Muscle layer of duodenum (tissue), 2 donors: ENCODE results near the gene ELMO1.

ENCODE experiments used
- H3K27ac ChIP-seq: one replicate; pipeline ENCODE4 v1.7.0; 2013; ENCODE audit warnings: mild to moderate bottlenecking, low read length
- H3K27me3 ChIP-seq: one replicate; pipeline ENCODE4 v1.7.0; 2013; ENCODE audit warnings: low read depth, mild to moderate bottlenecking, control low read depth, low read length
- H3K36me3 ChIP-seq, 2 donors: one replicate each; pipeline ENCODE4 v1.7.0; 2013; ENCODE audit warnings: low read length in 2 of 2, control low read depth in 1 of 2, mild to moderate bottlenecking in 1 of 2; ENCODE audit not compliant: insufficient read depth in 2 of 2, control insufficient read depth in 1 of 2
- H3K4me1 ChIP-seq, 2 donors: one replicate each; pipeline ENCODE4 v1.7.0; 2013; ENCODE audit warnings: low read length in 2 of 2, mild to moderate bottlenecking in 2 of 2, control low read depth in 1 of 2, moderate library complexity in 1 of 2; ENCODE audit not compliant: insufficient read depth in 2 of 2, control insufficient read depth in 1 of 2
- H3K4me3 ChIP-seq, 2 donors: one replicate each; pipeline ENCODE4 v1.7.0; 2013; ENCODE audit warnings: low read length in 2 of 2, low read depth in 1 of 2, mild to moderate bottlenecking in 1 of 2
- H3K9me3 ChIP-seq, 2 donors: one replicate each; pipeline ENCODE4 v1.7.0; 2013; ENCODE audit warnings: low read length in 2 of 2, control low read depth in 1 of 2, mild to moderate bottlenecking in 1 of 2; ENCODE audit not compliant: control insufficient read depth in 1 of 2
- donor health status: healthy.

ELMO1 gene

DNA sequence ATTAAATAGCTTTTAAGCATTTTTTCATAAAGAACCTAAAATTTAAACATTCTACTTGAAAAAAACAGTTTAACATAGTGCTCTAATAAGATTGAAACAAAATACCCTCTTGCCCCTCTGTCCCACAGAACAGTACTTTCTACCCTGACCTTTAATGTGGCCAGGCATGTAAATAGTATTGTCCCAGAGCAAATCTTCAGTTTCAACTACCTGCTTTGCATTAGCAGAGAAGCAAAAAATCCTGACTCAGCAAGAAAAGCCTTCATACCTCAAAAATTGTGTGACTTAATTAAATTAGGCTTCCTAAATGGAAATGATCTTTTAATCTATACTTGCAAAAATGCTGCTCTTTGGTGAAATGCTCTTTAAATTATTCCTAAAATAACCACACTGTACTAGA, 487.0 kb downstream of the ELMO1 start:
- Histone ChIP-seq H3K9me3 (no peaks in the 10 kb centered on the region), H3K27me3 (no peaks in the 10 kb centered on the region), H3K4me3 (no peak overlapping the region), H3K4me1 (peaks cover 0 to 9% of the 10 kb centered on the region in 2 donors), H3K27ac (no peak overlapping the region), H3K36me3 (no peaks in the 10 kb centered on the region)

DNA sequence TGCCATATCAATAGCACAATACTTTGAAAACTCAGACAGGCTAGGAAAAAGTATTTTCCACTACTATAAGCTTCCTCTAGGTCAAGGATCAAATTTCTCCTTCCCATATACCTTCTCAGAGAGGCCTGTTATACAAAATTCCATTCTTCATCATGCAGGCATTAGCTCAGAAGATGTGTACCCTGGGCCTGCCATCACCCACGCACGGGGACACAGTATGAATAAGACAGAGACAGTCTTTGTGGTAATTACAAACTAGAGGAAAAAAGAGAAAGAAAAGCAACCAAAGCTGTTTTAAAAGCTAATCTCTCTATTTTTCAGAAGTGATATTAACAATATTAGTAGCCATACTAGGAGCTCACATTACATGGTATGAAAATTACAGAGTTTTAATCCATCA, 487.6 kb downstream of the ELMO1 start:
- Histone ChIP-seq H3K4me1 (peaks cover 0 to 8% of the 10 kb centered on the region in 2 donors), H3K9me3 (no peaks in the 10 kb centered on the region), H3K27ac (no peak overlapping the region), H3K4me3 (no peak overlapping the region), H3K27me3 (no peaks in the 10 kb centered on the region), H3K36me3 (no peaks in the 10 kb centered on the region)

DNA sequence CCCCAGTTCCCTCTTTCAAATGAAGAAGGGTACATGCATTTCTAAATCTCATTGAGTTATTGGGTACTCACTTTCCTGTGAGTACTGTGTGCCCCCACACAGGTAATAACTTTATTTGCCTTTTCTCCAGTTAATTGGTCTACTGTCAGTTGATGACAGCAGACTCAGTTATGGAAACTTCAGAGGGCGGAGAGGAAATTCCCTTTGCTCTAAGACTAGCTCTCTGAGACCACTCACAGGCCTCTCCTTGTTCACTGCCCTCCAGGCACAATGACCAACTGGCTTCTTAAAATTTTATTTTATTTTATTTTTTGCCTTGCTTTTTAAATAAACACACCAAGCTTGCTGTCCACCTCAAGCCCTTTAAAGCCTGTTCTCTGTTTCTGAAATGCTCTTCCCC, 488.6 kb downstream of the ELMO1 start:
- Histone ChIP-seq H3K4me3 (no peak overlapping the region), H3K36me3 (no peaks in the 10 kb centered on the region), H3K27ac (no peak overlapping the region), H3K27me3 (no peaks in the 10 kb centered on the region), H3K9me3 (no peaks in the 10 kb centered on the region), H3K4me1 (peaks cover 0 to 4% of the 10 kb centered on the region in 2 donors)

DNA sequence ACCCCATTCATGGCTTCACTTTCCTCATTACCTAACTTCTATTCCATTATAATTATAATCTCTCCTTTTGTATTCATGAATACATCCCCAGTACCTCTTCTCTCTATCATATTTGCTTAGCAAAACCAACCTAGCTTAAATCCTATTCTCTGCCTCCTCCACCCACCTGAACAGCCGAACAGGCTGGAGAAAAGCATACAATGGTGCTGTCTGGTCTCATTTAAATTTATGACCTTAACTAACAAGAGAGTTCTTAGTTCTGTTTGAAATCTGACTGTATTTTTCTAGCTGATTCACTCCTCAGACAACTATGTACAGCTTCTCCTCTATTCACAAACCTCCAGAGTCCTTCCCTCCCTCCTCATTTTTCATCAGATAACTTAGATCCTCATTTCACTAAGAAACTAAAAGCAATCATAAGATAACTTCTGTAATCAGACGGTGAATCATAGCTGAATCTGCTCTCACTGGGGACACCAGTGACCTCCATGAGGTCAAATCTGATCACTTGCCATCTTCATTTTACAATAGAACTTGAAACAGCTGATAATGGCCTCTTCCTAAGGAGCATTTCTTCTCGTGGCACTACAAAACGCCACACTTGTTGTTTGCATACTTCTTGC, 490.4 kb downstream of the ELMO1 start:
- H3K9me3 ChIP-seq = no peaks in the 10 kb centered on the region

DNA sequence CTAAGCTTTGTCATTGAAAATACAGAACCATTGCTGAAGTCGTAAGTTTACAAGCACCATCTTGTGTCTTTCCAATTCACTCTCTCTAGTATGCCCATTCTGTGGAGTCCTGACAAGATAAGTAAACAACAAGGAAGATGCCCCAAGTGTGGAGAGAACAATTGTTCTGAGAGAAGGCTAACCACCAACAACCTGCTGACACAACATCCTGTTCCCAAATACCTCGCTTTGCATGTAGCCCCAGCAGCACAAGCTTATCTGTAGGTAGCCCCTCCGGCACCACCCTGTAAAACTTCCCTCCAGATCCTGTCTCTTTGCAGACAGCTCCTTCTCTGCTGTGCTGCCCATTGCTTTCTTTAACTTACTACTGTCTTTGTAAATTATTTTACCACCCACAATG, 491.0 kb downstream of the ELMO1 start:
- Histone ChIP-seq H3K4me1 (peaks cover 0 to 4% of the 10 kb centered on the region in 2 donors), H3K27me3 (no peaks in the 10 kb centered on the region), H3K36me3 (no peaks in the 10 kb centered on the region), H3K27ac (no peak overlapping the region), H3K9me3 (no peaks in the 10 kb centered on the region), H3K4me3 (no peak overlapping the region)

More for the DNA sequence above, 490.4 kb downstream of the ELMO1 start:
- H3K4me1 ChIP-seq = peaks cover 0 to 4% of the 10 kb centered on the region in 2 donors
- H3K4me3 ChIP-seq = no peak overlapping the region
- no peak overlapping the region for H3K27ac ChIP-seq
- H3K36me3 ChIP-seq = no peaks in the 10 kb centered on the region
- H3K27me3 ChIP-seq = no peaks in the 10 kb centered on the region

DNA sequence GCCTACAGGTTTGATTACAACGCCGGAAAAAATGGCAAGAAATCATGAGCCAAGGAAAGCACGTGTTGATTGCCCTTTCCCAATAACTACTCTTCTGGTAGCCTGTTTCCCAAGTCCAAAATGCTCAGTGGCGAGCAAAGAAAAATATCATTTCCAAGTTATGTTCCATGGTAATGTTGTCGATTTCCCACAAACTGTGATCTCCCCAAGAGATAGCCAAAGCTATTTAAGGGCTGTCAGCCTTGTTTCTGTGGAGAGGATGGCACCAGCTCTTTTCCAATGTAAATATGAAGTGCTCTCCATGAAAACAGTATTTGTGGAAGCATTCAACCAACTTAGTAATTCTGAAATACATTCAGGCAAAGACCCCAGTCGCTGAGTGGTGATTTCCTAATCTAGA, 491.9 kb downstream of the ELMO1 start:
- Histone ChIP-seq H3K36me3 (no peaks in the 10 kb centered on the region), H3K27me3 (no peaks in the 10 kb centered on the region), H3K4me3 (no peak overlapping the region), H3K4me1 (peaks cover 0 to 1% of the 10 kb centered on the region in 2 donors), H3K27ac (no peak overlapping the region), H3K9me3 (no peaks in the 10 kb centered on the region)

DNA sequence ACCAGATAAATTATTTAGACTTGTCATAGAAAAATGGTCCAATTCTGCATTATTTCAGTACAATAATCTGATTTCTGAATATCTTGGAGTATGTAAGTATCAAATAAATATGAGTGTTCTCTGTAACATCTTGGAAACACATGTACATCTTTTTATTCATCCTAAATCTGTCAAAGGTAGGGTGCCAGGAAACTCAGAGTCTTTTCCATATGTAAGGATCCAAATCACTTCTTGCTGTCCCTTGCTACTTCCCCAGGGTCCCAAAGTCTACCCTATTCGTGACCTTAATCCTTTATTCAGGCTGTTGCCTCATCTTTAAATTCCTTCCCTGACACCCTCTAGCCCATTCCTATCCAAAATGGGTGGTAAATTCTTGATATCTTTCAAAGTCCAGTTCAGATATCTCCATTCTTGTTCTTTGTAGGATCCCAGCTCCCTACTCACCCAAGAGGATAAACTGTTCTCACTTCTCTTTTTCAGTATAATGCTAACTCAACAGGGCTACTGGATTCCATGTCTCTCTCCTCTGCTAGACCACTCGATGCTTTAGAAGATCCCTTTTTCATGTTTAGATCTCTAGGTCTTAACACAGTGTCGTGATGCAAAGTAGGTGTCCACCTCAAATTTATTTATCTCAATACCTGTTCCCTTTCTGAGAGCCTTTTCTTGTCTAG, 493.1 kb downstream of the ELMO1 start:
- H3K36me3 ChIP-seq = no peaks in the 10 kb centered on the region
- no peak overlapping the region for H3K27ac ChIP-seq
- H3K27me3 ChIP-seq = no peaks in the 10 kb centered on the region
- H3K4me3 ChIP-seq = no peak overlapping the region
- no peaks in the 10 kb centered on the region for H3K4me1 ChIP-seq
- H3K9me3 ChIP-seq = no peaks in the 10 kb centered on the region

DNA sequence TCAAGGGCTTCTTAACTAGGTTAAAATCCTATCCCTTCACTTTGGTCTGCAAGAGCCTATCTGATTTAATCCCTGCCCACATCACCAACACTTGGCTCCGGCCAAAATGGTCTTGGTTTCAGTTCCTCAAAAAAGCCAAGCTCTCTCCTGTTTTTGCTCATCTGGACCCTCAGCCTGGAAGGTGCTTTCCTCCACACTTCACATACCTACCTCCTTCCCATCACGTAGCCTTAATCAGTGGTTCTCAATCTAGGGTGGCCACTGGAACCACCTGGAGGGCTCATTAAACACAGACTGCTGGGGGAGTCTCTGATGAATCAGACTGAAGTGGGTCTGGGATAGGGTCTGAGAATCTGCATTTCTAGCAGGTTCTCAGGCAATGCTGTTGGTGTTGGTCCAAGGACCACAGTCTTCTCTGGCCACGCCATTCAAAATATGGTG, 497.4 kb downstream of the ELMO1 start:
- no peaks in the 10 kb centered on the region for H3K27me3 ChIP-seq
- peaks cover 8 to 10% of the 10 kb centered on the region in 2 donors for H3K4me1 ChIP-seq
- no peaks in the 10 kb centered on the region for H3K36me3 ChIP-seq
- no peak overlapping the region for H3K4me3 ChIP-seq
- no peak overlapping the region for H3K27ac ChIP-seq
- H3K9me3 ChIP-seq = no peaks in the 10 kb centered on the region

DNA sequence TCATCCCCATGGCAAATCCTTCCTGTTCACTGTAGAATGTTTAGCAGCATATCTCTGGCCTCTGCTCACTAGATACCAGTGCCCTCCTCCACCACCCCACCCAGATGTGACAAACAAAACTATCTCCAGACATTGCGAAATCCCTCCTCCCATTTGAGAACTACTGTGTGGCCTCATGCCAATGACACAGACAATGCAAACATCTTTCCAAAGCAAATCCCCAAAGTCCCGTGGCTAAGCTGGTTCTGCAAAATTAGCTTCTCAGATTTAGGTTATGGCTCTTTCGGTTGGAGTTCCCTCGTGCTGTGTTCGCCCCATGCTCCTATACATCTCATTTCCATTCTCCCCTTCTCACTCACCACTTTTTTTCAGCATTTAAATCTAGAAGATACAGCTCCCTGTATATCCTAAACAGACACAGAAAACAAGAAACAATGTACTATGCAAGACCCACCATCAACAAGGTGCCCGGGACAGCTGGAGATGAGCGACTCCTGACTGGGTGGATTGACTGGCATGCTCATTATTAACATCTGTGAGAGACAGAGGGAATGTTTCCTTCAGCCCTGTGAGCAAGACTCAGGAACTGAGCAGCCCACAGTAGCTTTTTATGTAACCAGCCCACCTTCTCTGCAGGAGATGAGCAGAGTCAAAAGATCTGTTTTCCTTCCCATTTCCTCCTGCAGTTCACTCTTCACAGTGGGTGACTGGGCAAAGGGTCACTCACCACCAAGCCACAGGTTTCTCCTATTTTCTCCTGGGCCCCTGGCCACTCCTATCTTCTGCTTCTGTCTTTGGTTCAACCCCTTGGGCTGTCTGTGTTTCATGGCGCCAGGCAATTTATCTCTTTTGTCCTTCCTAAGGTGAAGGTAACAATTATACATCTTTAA, 498.7 kb downstream of the ELMO1 start:
- no peak overlapping the region for H3K27ac ChIP-seq
- peaks cover 8 to 15% of the 10 kb centered on the region in 2 donors for H3K4me1 ChIP-seq
- H3K36me3 ChIP-seq = no peaks in the 10 kb centered on the region
- H3K4me3 ChIP-seq = no peak overlapping the region
- no peaks in the 10 kb centered on the region for H3K27me3 ChIP-seq
- no peaks in the 10 kb centered on the region for H3K9me3 ChIP-seq

DNA sequence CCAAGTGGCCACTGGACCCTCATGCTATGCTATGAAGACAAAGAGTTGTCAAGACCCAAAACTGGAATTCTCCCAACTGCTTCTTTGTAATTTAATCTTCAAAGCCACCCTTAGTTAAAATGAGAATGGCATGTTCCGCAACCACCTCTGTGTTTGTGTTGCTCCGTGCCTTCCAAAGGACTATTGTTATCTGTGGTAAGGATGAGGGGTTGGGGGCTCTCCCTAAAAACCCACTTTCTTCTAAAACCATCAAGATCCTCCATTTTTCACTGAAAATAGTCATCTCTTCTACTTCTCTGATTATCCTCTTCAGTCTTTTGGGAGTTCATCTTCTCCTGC, 502.3 kb downstream of the ELMO1 start:
- Histone ChIP-seq H3K36me3 (peaks cover 0 to 3% of the 10 kb centered on the region in 2 donors), H3K9me3 (peaks cover 0 to 8% of the 10 kb centered on the region in 2 donors), H3K4me1 (peaks cover 8 to 15% of the 10 kb centered on the region in 2 donors), H3K4me3 (no peak overlapping the region), H3K27me3 (no peaks in the 10 kb centered on the region), H3K27ac (no peak overlapping the region)

DNA sequence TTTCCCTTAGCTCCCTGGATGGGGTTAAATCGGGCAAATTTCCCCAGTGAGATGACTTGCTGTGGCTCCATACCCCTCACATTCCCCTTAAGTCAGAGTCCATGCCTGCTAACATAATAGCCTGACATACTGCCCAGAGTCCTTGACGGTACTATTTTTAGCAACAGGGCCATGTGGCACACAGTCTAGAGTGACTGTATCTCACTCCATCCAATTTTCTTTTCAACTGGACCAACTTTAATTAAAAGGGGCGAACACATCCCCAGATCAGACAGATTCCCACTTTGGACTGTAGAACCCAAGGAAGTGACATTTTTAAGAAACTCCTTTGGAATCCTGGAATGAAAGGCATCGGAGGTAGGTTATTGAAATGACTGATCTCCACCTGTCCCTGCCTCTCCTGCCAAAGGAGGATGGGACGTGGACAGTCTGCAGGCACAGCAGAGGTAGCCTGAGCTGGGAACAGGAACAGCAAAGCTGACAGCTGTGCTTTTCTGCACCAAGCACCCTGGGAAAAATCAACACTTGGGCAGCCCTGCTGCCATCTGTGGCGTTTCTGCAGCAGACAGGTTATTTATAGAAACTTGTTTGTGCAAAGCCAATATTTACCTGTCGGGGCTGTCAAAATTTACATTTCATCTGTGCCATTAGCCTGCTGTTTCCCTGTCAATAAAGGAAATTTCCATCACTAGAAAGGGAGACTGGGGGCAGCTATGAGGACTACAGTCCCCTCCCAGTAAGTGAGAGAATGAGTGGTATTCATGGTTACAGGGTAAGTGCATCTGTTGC, 502.9 kb downstream of the ELMO1 start:
- no peaks in the 10 kb centered on the region for H3K27me3 ChIP-seq
- H3K4me1 ChIP-seq = peaks cover 8 to 15% of the 10 kb centered on the region in 2 donors
- no peak overlapping the region for H3K4me3 ChIP-seq
- peaks cover 0 to 8% of the 10 kb centered on the region in 2 donors for H3K9me3 ChIP-seq
- peaks cover 0 to 3% of the 10 kb centered on the region in 2 donors for H3K36me3 ChIP-seq
- no peak overlapping the region for H3K27ac ChIP-seq
